K562 (cell line): ENCODE results near the gene PITPNM3.

ENCODE experiments used
- IRF9 ChIP-seq: fragments of 450-650 bp; IDR thresholded peaks from 2 replicates; pipeline ENCODE4 v1.6.1; 2016; ENCODE audit warnings: missing biosample characterization, missing genetic modification characterization
- SREBF2 ChIP-seq: sonication (generic); formaldehyde crosslinking; IDR thresholded peaks from 2 replicates; pipeline ENCODE4 v1.4.0; 2020; ENCODE audit warnings: mild to moderate bottlenecking, missing genetic modification reagents
- ZNF24 ChIP-seq: fragments of 450-650 bp; IDR thresholded peaks from 2 replicates; pipeline ENCODE4 v1.6.1; 2016
- ZNF407 ChIP-seq: fragments of 450-650 bp; IDR thresholded peaks from 2 replicates; pipeline ENCODE4 v1.6.1; 2016; ENCODE audit warnings: low read depth

GRCh38 chr17:6491071-6491700 is 65.2 kb downstream of the PITPNM3 start:
- no peak for TF ChIP-seq SREBF2
- no peak for TF ChIP-seq IRF9
- TF ChIP-seq ZNF407 = no peak
- no peak for TF ChIP-seq ZNF24
